ENCODE results near the gene MALRD1.

DNA sequence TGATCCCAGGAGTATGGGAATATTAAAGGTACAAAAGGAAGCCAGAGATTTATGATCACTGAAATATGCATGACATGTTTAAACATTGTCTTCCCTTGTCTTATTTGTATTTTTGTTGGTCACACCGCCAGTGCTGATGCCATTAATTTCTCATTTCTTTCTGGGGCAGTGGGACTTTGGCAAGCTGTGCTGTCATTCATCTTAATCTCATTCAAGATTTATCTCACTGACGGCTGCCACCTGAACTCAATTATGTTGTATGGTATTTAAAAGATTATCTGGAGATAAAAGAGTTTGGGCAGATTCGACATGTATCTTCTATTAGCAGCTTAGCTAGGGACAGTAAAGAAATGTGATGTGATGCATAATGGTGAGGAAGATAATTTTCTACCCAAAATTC lies 482.7 kb downstream of the MALRD1 start:
- TF ChIP-seq, protein P1, sequence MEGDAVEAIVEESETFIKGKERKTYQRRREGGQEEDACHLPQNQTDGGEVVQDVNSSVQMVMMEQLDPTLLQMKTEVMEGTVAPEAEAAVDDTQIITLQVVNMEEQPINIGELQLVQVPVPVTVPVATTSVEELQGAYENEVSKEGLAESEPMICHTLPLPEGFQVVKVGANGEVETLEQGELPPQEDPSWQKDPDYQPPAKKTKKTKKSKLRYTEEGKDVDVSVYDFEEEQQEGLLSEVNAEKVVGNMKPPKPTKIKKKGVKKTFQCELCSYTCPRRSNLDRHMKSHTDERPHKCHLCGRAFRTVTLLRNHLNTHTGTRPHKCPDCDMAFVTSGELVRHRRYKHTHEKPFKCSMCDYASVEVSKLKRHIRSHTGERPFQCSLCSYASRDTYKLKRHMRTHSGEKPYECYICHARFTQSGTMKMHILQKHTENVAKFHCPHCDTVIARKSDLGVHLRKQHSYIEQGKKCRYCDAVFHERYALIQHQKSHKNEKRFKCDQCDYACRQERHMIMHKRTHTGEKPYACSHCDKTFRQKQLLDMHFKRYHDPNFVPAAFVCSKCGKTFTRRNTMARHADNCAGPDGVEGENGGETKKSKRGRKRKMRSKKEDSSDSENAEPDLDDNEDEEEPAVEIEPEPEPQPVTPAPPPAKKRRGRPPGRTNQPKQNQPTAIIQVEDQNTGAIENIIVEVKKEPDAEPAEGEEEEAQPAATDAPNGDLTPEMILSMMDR (IDR thresholded peaks at IDR 0.05), result no peak
- TF ChIP-seq POLR2A (IDR thresholded peaks at IDR 0.05) (no peak), POLR2AphosphoS5 (IDR thresholded peaks at IDR 0.05) (no peak)
